ENCODE measurements around the gene ENOX1. TPM values are rescaled to one million over a fixed set of nuclear protein-coding genes. Genes with fewer than 3 reads are reported as not detected.
A peak's percentile ranks its signal among the peaks of the same experiment; 100 is the strongest.

Gene ENOX1
- total RNA-seq, 1 donor from 2014 or later = 3.0 TPM

- no peaks in the 10 kb centered on the region for H3K9me3 Mint-ChIP-seq
- peaks cover 44% of the 10 kb centered on the region for H3K4me1 Mint-ChIP-seq
- no peak overlapping the region for H3K27ac Mint-ChIP-seq
- H3K27me3 Mint-ChIP-seq (ENCODE audit: low read depth) = peaks cover 15% of the 10 kb centered on the region
- H3K4me3 Mint-ChIP-seq = no peak overlapping the region
- no peak for TF ChIP-seq CTCF (IDR thresholded peaks at IDR 0.05; ENCODE audit: unreplicated experiment)
- DNase-seq (ENCODE audit: low spot score in 2 of 2, unreplicated experiment in 2 of 2) = no peak
- no peaks in the 10 kb centered on the region for H3K36me3 Mint-ChIP-seq
These were observed 482.3 kb downstream of the ENOX1 start for GRCh38 chr13:43304449-43304848.

DNA sequence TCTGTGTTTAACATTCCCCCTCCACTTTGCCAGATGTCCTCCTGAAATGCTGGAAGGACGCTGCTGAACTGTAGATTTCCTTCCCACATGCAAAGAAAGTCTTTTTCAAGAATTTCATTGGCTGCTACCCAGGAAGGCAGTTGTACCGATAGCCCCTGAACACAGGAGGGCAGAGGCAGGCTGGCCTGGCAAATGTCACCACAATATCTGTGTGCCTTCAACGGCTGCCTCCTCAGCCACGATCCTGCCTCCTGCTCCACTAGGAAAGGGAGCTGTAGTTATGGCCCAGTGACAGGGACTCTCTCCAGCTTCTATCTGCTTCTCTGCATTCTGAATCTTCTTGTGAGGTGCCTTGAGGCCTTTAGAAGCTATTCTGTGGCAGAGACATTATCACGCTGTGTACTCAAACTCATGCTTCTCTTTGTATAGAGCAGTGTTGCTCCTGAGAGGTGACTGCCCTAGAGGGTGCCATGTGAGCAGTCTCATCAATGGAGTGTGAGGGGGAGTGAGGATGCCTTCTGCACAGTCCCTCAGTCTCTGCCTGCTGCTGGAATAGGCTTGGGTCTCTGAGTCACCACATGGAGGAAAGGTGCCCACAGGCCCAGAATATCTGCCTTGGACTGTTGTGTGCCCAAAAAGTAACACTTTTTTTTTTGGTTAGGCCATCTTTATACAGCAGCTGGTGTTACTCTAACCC is 483.6 kb downstream of the ENOX1 start:
- Mint-ChIP-seq H3K4me1 (peaks cover 54% of the 10 kb centered on the region), H3K27ac (peak overlapping the region; percentile 28), H3K9me3 (no peaks in the 10 kb centered on the region), H3K36me3 (no peaks in the 10 kb centered on the region), H3K27me3 (ENCODE audit: low read depth) (peaks cover 19% of the 10 kb centered on the region), H3K4me3 (no peak overlapping the region)
- peak in 1 of 2 experiments; percentile 51 for DNase-seq (ENCODE audit: low spot score in 2 of 2, unreplicated experiment in 2 of 2)
- TF ChIP-seq CTCF (IDR thresholded peaks at IDR 0.05; ENCODE audit: unreplicated experiment) = no peak

DNA sequence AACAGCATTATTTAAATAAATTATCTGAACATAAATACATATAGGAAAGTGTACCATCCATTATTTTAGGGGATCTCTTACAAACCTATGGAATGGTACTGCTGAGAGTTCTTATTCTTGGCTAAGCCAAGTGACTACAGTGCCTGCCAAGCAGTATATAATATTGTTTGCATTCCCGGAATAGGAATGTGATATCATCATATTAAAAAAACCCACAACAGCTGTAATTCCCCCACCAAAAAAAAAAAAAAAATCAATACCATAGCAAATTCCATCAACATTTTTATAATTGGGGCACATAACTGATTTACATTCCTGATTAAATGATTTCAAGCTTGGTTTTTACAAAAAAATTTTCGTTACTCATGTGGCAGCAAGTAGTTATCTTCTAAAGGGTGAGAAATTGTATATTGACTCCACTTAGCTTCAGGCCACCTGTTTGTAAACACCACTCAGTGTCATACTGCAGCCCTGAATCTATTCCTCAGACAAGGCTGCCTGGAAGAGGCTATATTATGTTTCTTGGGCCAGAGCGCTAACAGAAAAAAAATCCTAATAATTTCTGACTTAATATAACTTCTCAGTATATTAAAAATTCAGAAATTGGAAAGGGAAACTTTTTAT is 485.3 kb downstream of the ENOX1 start:
- Mint-ChIP-seq H3K27me3 (ENCODE audit: low read depth) (peaks cover 19% of the 10 kb centered on the region), H3K9me3 (no peaks in the 10 kb centered on the region), H3K4me3 (no peak overlapping the region), H3K36me3 (no peaks in the 10 kb centered on the region), H3K4me1 (peaks cover 50% of the 10 kb centered on the region), H3K27ac (no peak overlapping the region)
- DNase-seq (ENCODE audit: low spot score in 2 of 2, unreplicated experiment in 2 of 2) = no peak
- TF ChIP-seq CTCF (IDR thresholded peaks at IDR 0.05; ENCODE audit: unreplicated experiment) = no peak

GRCh38 chr13:43300865-43301264 is 485.9 kb downstream of the ENOX1 start:
- Mint-ChIP-seq H3K27ac (no peak overlapping the region), H3K4me1 (peaks cover 45% of the 10 kb centered on the region), H3K4me3 (no peak overlapping the region), H3K9me3 (no peaks in the 10 kb centered on the region), H3K27me3 (ENCODE audit: low read depth) (peaks cover 22% of the 10 kb centered on the region), H3K36me3 (no peaks in the 10 kb centered on the region)
- DNase-seq (ENCODE audit: low spot score in 2 of 2, unreplicated experiment in 2 of 2) = no peak
- no peak for TF ChIP-seq CTCF (IDR thresholded peaks at IDR 0.05; ENCODE audit: unreplicated experiment)

GRCh38 chr13:43299374-43299773 is 487.4 kb downstream of the ENOX1 start:
- Mint-ChIP-seq H3K36me3 (no peaks in the 10 kb centered on the region), H3K27ac (no peak overlapping the region), H3K27me3 (ENCODE audit: low read depth) (peaks cover 19% of the 10 kb centered on the region), H3K9me3 (no peaks in the 10 kb centered on the region), H3K4me3 (no peak overlapping the region), H3K4me1 (peaks cover 38% of the 10 kb centered on the region)
- no peak for TF ChIP-seq CTCF (IDR thresholded peaks at IDR 0.05; ENCODE audit: unreplicated experiment)
- DNase-seq (ENCODE audit: low spot score in 2 of 2, unreplicated experiment in 2 of 2) = no peak

Measured in mesothelial cell of epicardium (in vitro differentiated cells).